ENCODE data around the gene SWSAP1. TPM values are rescaled to one million over a fixed set of nuclear protein-coding genes. Genes with fewer than 3 reads are reported as not detected.
"Not testable (repeated sequence)": the region's sequence is repeated elsewhere in the genome, so short reads cannot be mapped to it uniquely, and the experiment has no call there.

Gene SWSAP1
- total RNA-seq, 1 donor from 2014 or later: 2.9 TPM

GRCh38 chr19:11332822-11333221 lies 41.6 kb upstream of the SWSAP1 start:
- no peak overlapping the region for H3K4me3 ChIP-seq (ENCODE audit: low read depth, low read length)
- peaks cover 2% of the 10 kb centered on the region for H3K36me3 ChIP-seq (ENCODE audit: control insufficient read depth, insufficient read depth, low read length)
- H3K27me3 ChIP-seq (ENCODE audit: control insufficient read depth, insufficient read depth, low read length): no peaks in the 10 kb centered on the region
- no peak for TF ChIP-seq CTCF (IDR thresholded peaks at IDR 0.05; ENCODE audit: insufficient read depth, low read length, poor library complexity, severe bottlenecking)
- DNase-seq (ENCODE audit: low read depth): no peak

- H3K27me3 ChIP-seq (ENCODE audit: control insufficient read depth, insufficient read depth, low read length); H3K4me3 ChIP-seq (ENCODE audit: low read depth, low read length); DNase-seq (ENCODE audit: low read depth); H3K36me3 ChIP-seq (ENCODE audit: control insufficient read depth, insufficient read depth, low read length): not testable (repeated sequence)
Observed at GRCh38 chr19:11333838-11334237, 40.6 kb upstream of the SWSAP1 start.

- TF ChIP-seq CTCF (IDR thresholded peaks at IDR 0.05; ENCODE audit: insufficient read depth, low read length, poor library complexity, severe bottlenecking): no peak
- Histone ChIP-seq H3K4me3 (ENCODE audit: low read depth, low read length) (no peak overlapping the region), H3K27me3 (ENCODE audit: control insufficient read depth, insufficient read depth, low read length) (no peaks in the 10 kb centered on the region), H3K36me3 (ENCODE audit: control insufficient read depth, insufficient read depth, low read length) (peaks cover 2% of the 10 kb centered on the region)
- no peak for DNase-seq (ENCODE audit: low read depth)
Observed at GRCh38 chr19:11335449-11336146, 38.9 kb upstream of the SWSAP1 start.

- Histone ChIP-seq H3K27me3 (ENCODE audit: control insufficient read depth, insufficient read depth, low read length) (no peaks in the 10 kb centered on the region), H3K4me3 (ENCODE audit: low read depth, low read length) (no peak overlapping the region), H3K36me3 (ENCODE audit: control insufficient read depth, insufficient read depth, low read length) (peaks cover 3% of the 10 kb centered on the region)
- DNase-seq (ENCODE audit: low read depth): no peak
- TF ChIP-seq CTCF (IDR thresholded peaks at IDR 0.05; ENCODE audit: insufficient read depth, low read length, poor library complexity, severe bottlenecking): no peak
Observed at GRCh38 chr19:11337080-11337479, 37.4 kb upstream of the SWSAP1 start.

GRCh38 chr19:11338121-11338520 lies 36.3 kb upstream of the SWSAP1 start:
- H3K4me3 ChIP-seq (ENCODE audit: low read depth, low read length): peak overlapping the region; percentile 79
- no peaks in the 10 kb centered on the region for H3K27me3 ChIP-seq (ENCODE audit: control insufficient read depth, insufficient read depth, low read length)
- H3K36me3 ChIP-seq (ENCODE audit: control insufficient read depth, insufficient read depth, low read length): peaks cover 3% of the 10 kb centered on the region
- DNase-seq (ENCODE audit: low read depth): no peak
- TF ChIP-seq CTCF (IDR thresholded peaks at IDR 0.05; ENCODE audit: insufficient read depth, low read length, poor library complexity, severe bottlenecking): no peak

- Histone ChIP-seq H3K27me3 (ENCODE audit: control insufficient read depth, insufficient read depth, low read length) (no peaks in the 10 kb centered on the region), H3K36me3 (ENCODE audit: control insufficient read depth, insufficient read depth, low read length) (peaks cover 3% of the 10 kb centered on the region), H3K4me3 (ENCODE audit: low read depth, low read length) (peak overlapping the region; percentile 79)
- TF ChIP-seq CTCF (IDR thresholded peaks at IDR 0.05; ENCODE audit: insufficient read depth, low read length, poor library complexity, severe bottlenecking): no peak
- DNase-seq (ENCODE audit: low read depth): no peak
Observed at GRCh38 chr19:11338569-11339253, 35.8 kb upstream of the SWSAP1 start.

Measured in kidney epithelial cell (primary cell).